Activated CD4-positive, CD25-positive, alpha-beta regulatory T cell (primary cell): Measurements from ENCODE around the gene NUP210.

Source experiments
- DNase-seq, 4 experiments: peaks; one replicate each; lab custom pipeline; 2025; lab: John Stamatoyannopoulos, UW

NUP210 gene

DNA sequence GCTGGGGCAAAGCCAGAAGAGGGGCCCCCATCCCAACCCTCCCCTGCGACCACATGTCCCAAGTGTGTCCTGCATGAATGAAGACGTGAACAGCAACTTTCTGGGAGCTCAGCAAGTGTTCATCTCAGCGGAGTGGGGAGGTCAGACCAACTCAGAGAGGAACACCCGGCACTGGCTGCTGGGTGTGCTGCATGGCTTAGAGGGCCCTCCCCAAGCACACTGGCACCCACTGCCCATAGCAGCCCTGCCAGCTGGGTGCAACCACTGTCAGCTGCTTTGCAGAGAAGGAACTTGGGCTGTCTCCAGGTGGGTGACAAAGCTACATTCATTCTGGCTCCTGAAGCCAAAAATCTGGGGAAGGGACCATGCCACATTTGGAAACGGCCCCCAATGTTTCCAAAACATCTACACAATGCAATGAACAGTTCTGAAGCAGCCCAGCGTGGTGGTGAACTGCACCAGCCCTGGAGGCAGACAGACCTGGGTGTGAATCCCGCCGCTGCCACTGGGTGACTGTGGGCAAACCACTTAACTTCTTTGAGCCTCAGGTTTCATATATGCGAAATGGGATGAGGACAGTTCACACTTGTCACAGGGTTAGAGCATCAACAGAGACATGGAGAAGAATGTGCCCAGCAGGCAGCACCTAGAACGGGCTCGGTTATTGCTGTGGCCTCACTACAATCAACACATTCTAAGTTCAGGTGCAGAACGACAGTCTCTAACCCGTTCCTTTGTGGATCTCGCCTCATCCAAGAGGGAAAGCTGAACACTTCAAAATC is 145.4 kb downstream of the NUP210 start:
- DNase-seq: no peak

DNA sequence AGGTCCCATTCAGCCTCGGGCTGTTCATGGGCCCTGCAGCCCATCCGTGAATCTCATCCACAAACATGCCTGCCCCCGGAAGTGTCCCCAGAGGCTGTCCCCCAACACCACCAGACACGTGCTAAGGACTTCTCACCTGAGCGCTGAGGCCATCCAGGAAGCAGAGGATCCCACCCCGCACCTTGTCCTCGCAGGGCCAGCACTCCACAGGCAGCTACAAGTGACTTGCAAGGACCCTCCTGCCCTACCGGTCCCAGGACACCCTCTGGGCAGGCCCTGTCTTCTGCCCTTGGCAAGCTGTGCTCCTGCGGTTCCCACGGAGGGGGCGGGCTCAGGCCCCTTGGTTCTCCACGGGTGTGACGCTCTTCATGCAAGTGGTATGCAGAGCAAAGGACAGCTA is 146.0 kb downstream of the NUP210 start:
- DNase-seq: no peak

DNA sequence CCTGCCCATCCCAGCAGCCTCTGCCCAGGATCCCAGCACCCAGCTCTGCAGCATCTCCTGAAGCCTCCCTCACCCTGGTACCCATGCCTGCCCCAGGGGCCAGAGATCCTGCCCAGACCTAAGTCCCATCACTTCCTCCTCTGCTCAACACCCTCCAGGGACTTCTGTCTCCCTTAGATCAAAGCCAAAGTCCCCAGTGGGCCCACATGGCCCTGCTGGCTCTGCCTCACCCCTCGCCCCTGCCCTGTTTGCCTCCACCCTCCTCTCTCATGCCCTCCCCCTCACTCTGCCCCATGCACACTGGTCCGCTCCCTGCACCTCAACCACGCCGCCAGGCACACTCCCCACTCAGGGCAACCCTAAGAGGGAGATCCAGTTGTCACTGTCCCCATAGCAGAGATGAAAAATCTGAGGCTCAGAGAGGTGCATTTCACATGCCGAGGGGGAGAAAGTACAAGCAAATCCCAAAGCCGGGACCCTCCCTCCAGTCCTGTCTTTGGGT is 146.5 kb downstream of the NUP210 start:
- no peak for DNase-seq

DNA sequence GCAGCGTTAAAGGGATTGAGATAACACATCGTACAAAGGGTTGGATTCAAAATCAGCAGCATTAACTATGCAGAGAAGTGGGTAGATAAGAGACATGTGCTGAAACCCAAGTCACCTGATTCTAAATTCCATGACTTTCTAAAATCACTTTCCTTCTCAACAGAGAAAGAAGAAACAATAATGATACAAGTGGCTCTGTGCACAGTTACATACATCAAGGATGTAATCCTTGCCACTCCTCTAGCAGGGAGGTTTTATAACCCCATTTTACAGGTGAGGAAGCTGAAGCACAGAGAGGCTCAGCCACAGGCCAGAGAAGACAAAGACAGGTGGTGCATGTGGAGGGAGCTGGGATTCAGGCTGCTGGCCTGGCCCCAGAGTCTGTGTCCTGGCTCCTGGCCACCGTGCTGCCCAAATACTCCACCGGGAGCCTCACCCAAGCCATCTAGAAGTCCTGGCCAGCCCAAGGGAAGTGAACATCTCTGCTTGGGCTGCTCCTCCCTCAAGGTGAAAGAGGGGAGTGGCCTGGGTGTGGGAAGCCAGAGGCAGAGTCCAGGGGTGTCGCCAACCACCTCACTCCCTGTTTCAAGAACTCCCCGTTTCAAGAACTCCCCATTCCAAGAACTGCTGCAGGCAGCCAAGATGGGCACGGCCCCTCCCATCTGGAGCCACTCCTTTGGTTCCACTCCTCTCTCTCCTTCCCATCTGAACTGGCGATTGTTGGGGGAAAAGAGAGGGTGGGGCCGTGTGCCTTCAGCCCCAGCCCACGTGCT is 147.1 kb downstream of the NUP210 start:
- no peak for DNase-seq

DNA sequence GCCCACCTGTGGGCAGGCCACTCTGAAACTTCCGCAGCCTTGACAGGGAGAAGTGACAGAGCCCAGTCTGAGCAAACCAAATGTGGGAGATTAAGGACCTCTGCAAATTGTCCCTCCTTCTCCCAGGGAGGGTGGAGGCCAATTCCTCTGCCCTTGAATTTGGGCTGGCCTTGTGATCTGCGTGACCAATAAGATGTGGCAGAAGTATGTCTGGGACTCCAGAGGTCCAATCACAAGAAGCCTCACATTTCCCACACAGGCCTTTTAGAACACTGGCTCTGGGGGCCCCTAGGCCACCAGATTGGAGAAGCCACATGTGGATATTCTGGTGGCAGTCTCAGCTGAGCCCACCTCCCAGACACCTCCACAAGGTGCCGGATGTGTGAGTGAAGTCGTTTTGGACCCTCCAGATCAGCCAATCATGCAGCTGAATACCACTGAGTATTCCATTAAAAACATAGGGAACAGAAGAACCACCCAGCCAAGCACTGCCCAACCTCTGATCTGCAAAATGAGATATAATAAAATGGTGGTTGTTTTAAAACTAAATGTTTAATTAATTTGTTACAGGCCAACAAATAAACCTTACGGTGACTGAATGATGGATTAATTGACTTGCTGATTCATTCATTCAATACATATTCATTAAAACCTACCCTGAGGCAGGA is 150.3 kb downstream of the NUP210 start:
- no peak for DNase-seq

DNA sequence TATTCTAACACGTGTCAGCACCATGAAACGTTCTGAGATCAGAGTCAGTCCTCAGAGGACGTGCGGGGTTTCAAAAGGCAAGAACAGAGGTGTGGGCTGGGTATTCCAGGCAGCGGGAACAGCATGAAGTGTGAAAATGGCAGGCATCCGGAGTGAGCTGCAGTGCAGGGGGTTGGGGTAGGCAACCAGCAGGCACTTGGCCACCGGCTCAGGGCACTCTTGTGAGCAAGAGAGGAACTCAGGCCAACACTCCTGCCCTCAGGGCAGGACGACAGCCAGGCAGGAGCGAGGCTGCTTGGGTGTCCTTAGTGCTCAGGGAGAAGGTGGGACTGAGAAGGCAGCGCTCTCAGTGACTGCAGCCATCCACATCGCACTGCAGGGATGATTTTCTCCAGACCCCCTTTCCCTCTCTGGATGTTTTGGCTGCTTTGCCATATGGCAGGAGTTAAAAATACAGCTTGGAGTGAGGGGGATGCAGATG is 151.1 kb downstream of the NUP210 start:
- DNase-seq: no peak

DNA sequence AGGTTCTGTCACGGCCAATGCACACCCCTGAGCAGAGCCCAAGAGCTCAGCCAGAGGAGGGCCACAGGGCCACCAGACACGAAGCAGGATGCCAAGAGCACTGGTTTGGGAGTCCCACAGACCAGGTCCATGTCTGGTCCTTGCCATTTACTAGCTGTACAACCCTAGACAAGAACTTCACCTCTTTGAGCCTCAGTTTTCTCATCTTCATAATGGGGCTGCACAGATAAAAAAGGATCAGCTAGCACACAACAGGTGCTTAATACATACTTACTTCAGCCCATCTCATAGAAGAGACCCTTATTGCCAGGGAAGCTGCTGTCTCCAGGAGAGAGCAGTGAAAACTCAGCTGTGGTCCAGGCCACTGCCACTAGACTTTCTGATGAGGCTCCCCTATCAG is 152.0 kb downstream of the NUP210 start:
- DNase-seq: no peak

DNA sequence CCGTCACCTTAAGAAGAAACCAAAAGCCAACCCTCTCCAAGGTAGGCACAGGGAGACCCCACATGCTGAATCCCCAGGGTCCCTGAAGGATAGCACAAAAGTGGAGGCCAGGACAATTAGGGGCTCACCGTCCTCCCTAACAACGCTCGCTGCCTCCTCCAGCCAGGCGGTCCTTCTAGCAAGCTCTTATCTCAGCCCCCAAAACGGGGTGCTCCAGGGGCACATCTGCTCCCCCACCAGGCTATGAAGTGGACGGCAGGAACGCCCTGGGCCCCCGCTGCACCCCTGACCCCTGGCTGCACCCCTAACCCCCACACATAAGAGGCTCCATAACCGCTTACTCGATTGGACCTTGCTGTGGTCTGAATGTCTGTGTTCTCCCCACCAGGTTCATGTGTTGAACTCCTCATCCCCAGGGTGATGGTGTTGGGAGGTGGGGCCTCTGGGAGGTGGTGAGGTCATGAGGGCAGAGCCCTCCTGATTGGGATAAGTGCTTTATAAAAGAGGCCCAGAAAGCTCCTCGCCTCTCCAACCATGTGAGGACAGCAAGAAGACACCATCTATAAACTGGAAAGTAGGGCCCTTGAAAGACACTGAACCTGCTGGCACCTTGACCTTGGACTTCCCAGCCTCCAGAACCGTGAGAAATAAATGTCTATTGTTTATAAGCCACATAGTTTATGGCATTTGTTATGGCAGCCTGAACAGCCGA is 153.3 kb downstream of the NUP210 start:
- DNase-seq: no peak
